Renal cortical epithelial cell (primary cell): ENCODE results near the gene HOXD9. TPM values are rescaled to one million over a fixed set of nuclear protein-coding genes. Genes with fewer than 3 reads are reported as not detected.

ENCODE experiments used
- DNase-seq: peaks from one replicate; pipeline ENCODE4 v3.0.0-alpha.2; 2011; ENCODE audit warnings: low read depth
- total RNA-seq: library from RNA; depleted of rRNA; stranded (reverse); fragments of >200 nt; gene quantifications from 2 replicates; pipeline ENCODE4 v1.2.3, GENCODE V29; 2014

The HOXD9 gene
- total RNA-seq, 1 donor from 2014 or later = 15.7 TPM

DNA sequence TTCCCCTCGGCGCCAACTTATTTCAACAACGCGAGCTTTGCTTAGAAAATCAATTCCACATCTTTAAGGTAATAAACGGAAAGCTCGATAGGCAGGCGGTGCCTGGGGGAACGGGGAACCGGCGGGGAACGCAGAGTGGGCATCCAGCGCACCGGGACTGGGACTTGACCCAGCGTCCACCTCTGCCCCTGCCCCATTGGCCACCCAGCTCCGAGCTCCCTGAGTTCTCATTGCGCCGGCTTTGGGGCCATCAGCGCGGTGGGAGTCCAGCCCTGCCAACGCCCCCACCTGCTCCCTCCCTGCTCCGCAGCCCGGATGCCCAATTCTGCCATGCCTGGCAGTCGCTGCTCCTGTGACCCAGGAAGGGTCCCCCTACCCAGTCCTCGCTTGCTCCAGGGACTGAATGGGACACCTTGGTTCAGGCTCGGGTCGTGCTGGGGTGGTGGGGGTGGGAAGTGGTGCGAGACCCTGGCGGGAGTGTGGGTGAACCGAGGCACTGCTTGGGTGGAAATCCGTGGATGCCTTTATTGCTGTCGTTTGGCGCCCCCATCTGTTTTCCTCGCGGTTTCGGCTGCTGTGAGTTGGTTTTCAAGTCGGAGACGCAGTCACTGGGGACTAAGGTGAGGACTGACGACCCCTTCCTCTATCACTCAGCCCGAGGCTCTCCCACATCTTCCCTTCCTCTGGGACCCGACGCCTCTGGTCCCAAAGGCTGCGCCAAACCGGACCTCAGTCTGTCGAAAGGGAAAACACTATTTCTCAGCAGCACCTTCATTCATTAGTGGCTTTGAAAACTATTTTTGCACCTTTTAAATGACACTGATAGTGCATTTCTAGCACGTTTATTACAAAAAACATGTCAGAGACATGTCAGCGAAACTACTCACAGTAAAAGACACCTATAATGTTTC lies 36.4 kb upstream of the HOXD9 start:
- peak; percentile 13 for DNase-seq

- no peak for DNase-seq
Measured at GRCh38 chr2:176087330-176088047, 35.0 kb upstream of the HOXD9 start.

- DNase-seq = no peak
Measured at GRCh38 chr2:176088048-176088936, 34.2 kb upstream of the HOXD9 start.

DNA sequence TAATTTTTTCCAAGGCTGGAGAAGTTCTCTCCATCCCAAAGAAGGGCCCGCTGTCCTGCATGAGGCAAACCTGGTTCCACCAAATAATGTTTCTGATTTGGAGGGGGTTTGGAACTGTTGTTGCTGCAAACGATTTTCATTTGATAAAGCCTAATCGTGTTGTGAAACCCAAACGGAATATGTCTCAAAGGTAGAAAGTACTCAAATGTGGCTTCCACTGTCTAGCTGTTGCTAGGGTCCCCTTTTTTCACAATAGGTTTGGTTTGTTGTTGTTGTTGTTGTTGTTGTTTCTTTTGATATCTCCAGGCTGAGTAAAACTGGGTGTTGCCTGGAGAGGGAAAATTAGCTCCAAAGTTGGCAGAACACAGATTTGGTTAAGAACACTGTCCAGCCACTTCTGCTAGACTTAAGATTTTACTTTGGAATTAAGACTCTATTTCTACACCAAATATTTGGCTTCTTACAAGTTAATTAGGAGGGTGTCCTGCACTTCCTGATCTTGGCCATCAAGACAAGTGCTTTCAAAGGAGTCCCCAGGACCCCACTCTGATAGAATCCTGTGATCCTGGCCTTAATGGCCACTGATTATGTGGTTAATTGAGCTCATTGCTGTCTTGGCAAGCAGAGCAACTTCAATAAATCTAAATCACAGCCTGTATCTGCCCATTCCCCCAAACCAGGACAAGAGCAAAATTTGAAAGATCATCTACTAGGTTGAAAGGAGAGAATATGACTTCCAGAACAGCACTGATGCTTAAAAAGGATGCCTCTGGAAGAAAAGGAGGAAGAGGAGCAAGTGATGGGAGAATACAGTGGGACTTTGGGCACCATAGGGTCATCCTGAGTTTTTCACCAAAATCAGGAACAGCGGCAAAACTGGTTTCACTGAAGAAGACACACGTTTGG lies 33.3 kb upstream of the HOXD9 start:
- DNase-seq = no peak

GRCh38 chr2:176089843-176090395 lies 32.6 kb upstream of the HOXD9 start:
- no peak for DNase-seq

DNA sequence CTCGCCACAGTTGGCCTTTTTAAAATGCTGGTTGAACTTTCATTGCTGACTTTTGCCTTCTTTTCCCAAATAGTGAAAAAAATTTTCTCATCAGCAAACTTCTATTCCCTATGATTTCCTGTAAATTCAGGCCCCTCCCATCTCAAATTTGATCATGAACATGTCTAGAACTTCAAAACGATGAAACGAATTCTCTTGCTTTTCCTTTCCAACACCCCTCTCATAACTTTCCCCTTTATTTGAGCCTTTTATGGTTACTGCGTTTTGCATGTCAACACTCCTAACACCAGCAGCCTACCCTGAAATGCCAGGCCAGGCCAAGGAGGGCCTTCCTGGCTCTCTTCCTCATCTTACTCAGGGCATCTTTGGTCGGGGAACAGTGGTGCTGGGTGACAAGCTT lies 31.7 kb upstream of the HOXD9 start:
- no peak for DNase-seq

- DNase-seq = no peak
Measured at GRCh38 chr2:176091329-176092258, 30.9 kb upstream of the HOXD9 start.

GRCh38 chr2:176092270-176093144 lies 30.0 kb upstream of the HOXD9 start, which contains the start of gene HOXD13:
Gene HOXD13 (plus strand): TSS chr2:176092721. CDS start chr2:176092891, 170 bp downstream.
- no peak for DNase-seq

DNA sequence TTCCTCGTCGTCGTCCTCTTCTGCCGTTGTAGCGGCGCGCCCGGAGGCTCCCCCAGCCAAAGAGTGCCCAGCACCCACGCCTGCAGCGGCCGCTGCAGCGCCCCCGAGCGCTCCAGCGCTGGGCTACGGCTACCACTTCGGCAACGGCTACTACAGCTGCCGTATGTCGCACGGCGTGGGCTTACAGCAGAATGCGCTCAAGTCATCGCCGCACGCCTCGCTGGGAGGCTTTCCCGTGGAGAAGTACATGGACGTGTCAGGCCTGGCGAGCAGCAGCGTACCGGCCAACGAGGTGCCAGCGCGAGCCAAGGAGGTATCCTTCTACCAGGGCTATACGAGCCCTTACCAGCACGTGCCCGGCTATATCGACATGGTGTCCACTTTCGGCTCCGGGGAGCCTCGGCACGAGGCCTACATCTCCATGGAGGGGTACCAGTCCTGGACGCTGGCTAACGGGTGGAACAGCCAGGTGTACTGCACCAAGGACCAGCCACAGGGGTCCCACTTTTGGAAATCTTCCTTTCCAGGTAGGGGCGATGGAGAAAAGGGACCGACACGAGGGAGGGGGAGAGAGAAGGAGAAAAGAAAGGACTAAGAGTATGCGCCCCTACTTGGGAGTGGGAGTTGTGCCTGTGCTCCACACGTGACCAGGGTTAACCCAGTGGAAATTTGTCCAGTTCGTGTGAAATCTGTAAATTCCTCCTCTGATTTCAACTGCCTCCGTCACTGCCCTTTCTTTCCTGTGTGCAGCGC lies 29.2 kb upstream of the HOXD9 start:
- DNase-seq = no peak

- DNase-seq = no peak
Measured at GRCh38 chr2:176093898-176094249, 28.6 kb upstream of the HOXD9 start.

GRCh38 chr2:176094349-176094748 lies 28.2 kb upstream of the HOXD9 start:
- DNase-seq = no peak

GRCh38 chr2:176095421-176095820 lies 27.1 kb upstream of the HOXD9 start:
- DNase-seq = no peak

GRCh38 chr2:176096243-176096985 lies 26.1 kb upstream of the HOXD9 start:
- DNase-seq = no peak

GRCh38 chr2:176096986-176097819 lies 25.3 kb upstream of the HOXD9 start:
- no peak for DNase-seq

DNA sequence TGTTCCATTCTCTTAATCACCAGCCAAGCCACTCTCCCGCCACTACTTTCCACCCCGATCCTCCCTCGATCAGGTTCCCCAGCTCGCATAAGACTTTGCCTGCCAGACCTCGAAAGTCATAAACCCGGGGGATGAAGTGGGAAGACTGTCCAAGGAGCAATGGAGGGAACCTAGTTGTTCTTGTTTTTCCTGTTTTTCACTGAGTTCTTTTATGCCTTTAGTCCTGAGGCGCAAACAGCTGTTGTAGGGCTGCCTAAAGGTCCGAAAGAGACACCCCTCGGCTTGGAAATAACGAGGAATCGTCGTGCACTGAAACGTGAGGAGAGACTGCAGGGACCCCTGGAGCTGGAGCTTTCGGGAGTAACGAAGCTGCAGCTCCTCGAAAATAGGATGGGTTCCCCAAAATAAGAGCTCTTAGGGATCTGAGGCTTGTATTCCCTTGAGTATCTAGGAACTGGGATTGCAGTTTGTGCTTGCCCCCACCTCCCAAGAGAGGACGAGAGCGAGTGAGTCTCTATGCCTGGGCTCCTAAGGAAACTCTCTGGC lies 24.6 kb upstream of the HOXD9 start:
- no peak for DNase-seq
